Mammary epithelial cell (primary cell): ENCODE results near the gene TMEM69.
"Not testable (repeated sequence)": the region's sequence is repeated elsewhere in the genome, so short reads cannot be mapped to it uniquely, and the experiment has no call there.

Source experiments
- CTCF ChIP-seq, 2 donors: IDR thresholded peaks in 1 of 2; conservative IDR thresholded peaks in 1 of 2; 2 replicates each; pipeline ENCODE4 v1.5.1; 2011 to 2012; ENCODE audit warnings: inconsistent platforms in 2 of 2, low read length in 2 of 2, mild to moderate bottlenecking in 2 of 2, control low read depth in 1 of 2, low read depth in 1 of 2; ENCODE audit not compliant: insufficient read depth in 1 of 2; ENCODE audit errors: extremely low read depth in 1 of 2
- EZH2 ChIP-seq: IDR thresholded peaks from 2 replicates; pipeline ENCODE4 v1.6.1; 2012; ENCODE audit warnings: low read length, inconsistent platforms, borderline replicate concordance

- TF ChIP-seq EZH2; CTCF (conservative IDR thresholded peaks at IDR 0.05 in 1 of 2, IDR thresholded peaks at IDR 0.05 in 1 of 2; ENCODE audit: extremely low read depth in 1 of 2, insufficient read depth in 1 of 2, low read depth in 1 of 2, low read length in 2 of 2): not testable (repeated sequence)
Observed at GRCh38 chr1:45676553-45676952, 11.4 kb upstream of the TMEM69 start.
